Measurements from ENCODE around the gene GALNT10. TPM values are rescaled to one million over a fixed set of nuclear protein-coding genes. Genes with fewer than 3 reads are reported as not detected.

The GALNT10 gene
- total RNA-seq, 1 donor from 2014 or later, result 178 TPM

GRCh38 chr5:154405078-154405792 lies 214.7 kb downstream of the GALNT10 start:
- Mint-ChIP-seq H3K9me3 (ENCODE audit: unreplicated experiment) (no peaks in the 10 kb centered on the region), H3K4me1 (ENCODE audit: unreplicated experiment) (peaks cover 19% of the 10 kb centered on the region), H3K4me3 (ENCODE audit: unreplicated experiment) (peak overlapping the region; percentile 68), H3K27ac (ENCODE audit: unreplicated experiment) (peak overlapping the region; percentile 76), H3K36me3 (ENCODE audit: unreplicated experiment) (peaks cover 15% of the 10 kb centered on the region), H3K27me3 (ENCODE audit: unreplicated experiment) (no peaks in the 10 kb centered on the region)
- peak; percentile 93 for DNase-seq (ENCODE audit: extremely low spot score, unreplicated experiment)
- TF ChIP-seq CTCF (IDR thresholded peaks at IDR 0.05), result peak; percentile 97

- no peaks in the 10 kb centered on the region for H3K9me3 Mint-ChIP-seq (ENCODE audit: unreplicated experiment)
- TF ChIP-seq CTCF (IDR thresholded peaks at IDR 0.05), result no peak
- H3K4me1 Mint-ChIP-seq (ENCODE audit: unreplicated experiment), result peaks cover 19% of the 10 kb centered on the region
- peaks cover 20% of the 10 kb centered on the region for H3K36me3 Mint-ChIP-seq (ENCODE audit: unreplicated experiment)
- DNase-seq (ENCODE audit: extremely low spot score, unreplicated experiment), result no peak
- no peaks in the 10 kb centered on the region for H3K27me3 Mint-ChIP-seq (ENCODE audit: unreplicated experiment)
- no peak overlapping the region for H3K4me3 Mint-ChIP-seq (ENCODE audit: unreplicated experiment)
- H3K27ac Mint-ChIP-seq (ENCODE audit: unreplicated experiment), result no peak overlapping the region
Observed at GRCh38 chr5:154406231-154406630, 215.7 kb downstream of the GALNT10 start.

- Mint-ChIP-seq H3K27me3 (ENCODE audit: unreplicated experiment) (no peaks in the 10 kb centered on the region), H3K9me3 (ENCODE audit: unreplicated experiment) (no peaks in the 10 kb centered on the region), H3K27ac (ENCODE audit: unreplicated experiment) (no peak overlapping the region), H3K4me1 (ENCODE audit: unreplicated experiment) (peaks cover 19% of the 10 kb centered on the region), H3K36me3 (ENCODE audit: unreplicated experiment) (peaks cover 20% of the 10 kb centered on the region), H3K4me3 (ENCODE audit: unreplicated experiment) (no peak overlapping the region)
- no peak for DNase-seq (ENCODE audit: extremely low spot score, unreplicated experiment)
- TF ChIP-seq CTCF (IDR thresholded peaks at IDR 0.05), result no peak
Observed at GRCh38 chr5:154406826-154407225, 216.3 kb downstream of the GALNT10 start.

GRCh38 chr5:154408811-154409210 lies 218.3 kb downstream of the GALNT10 start:
- no peak for TF ChIP-seq CTCF (IDR thresholded peaks at IDR 0.05)
- DNase-seq (ENCODE audit: extremely low spot score, unreplicated experiment), result no peak
- Mint-ChIP-seq H3K27me3 (ENCODE audit: unreplicated experiment) (no peaks in the 10 kb centered on the region), H3K9me3 (ENCODE audit: unreplicated experiment) (no peaks in the 10 kb centered on the region), H3K36me3 (ENCODE audit: unreplicated experiment) (peaks cover 33% of the 10 kb centered on the region), H3K27ac (ENCODE audit: unreplicated experiment) (no peak overlapping the region), H3K4me3 (ENCODE audit: unreplicated experiment) (no peak overlapping the region), H3K4me1 (ENCODE audit: unreplicated experiment) (peaks cover 17% of the 10 kb centered on the region)

- H3K9me3 Mint-ChIP-seq (ENCODE audit: unreplicated experiment), result no peaks in the 10 kb centered on the region
- peaks cover 35% of the 10 kb centered on the region for H3K36me3 Mint-ChIP-seq (ENCODE audit: unreplicated experiment)
- no peaks in the 10 kb centered on the region for H3K27me3 Mint-ChIP-seq (ENCODE audit: unreplicated experiment)
- DNase-seq (ENCODE audit: extremely low spot score, unreplicated experiment), result no peak
- no peak overlapping the region for H3K27ac Mint-ChIP-seq (ENCODE audit: unreplicated experiment)
- TF ChIP-seq CTCF (IDR thresholded peaks at IDR 0.05), result no peak
- no peak overlapping the region for H3K4me3 Mint-ChIP-seq (ENCODE audit: unreplicated experiment)
- peaks cover 14% of the 10 kb centered on the region for H3K4me1 Mint-ChIP-seq (ENCODE audit: unreplicated experiment)
Observed at GRCh38 chr5:154409230-154409840, 218.8 kb downstream of the GALNT10 start.
